NOMO-1 treated with DMSO at 0.1 percent for 48 hours (cell line): ENCODE data around the gene NT5DC3.
"Not testable (repeated sequence)": the region's sequence is repeated elsewhere in the genome, so short reads cannot be mapped to it uniquely, and the experiment has no call there.

Experiments used
- DNase-seq: peaks from one replicate; lab custom pipeline; 2025; ENCODE audit not compliant: unreplicated experiment; lab: John Stamatoyannopoulos, UW

Gene NT5DC3

GRCh38 chr12:103855896-103856657, 15.0 kb upstream of the NT5DC3 start:
- DNase-seq: no peak

DNA sequence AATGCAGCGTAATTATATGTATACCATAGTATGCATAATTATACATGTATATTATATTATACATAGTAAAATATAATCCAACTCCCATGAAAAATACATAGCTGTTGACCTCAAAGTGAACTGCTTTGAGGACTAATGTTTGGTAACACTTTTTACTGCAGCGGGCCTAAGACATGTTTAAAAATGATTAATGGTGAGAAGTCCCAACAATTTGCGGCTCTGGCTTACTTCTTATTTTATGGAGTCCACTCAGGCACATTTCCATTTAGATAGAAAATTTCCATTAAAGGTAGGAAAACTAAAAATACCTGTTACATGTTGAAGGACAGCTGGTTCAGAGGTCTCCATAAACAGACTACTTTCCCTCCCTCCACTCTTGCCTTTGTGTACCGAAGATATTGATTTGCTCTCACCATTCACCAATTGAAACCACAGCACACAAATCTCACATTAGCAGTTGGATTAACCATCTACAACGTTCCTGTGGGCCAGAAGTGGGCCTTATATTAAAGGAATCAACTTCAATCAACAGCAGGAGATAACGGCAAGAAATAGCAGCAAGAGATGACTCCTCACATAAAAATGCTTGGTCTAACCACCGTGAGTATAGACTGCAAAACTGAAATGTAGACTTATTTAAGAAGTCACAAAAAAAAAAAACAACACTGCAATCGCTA, 14.1 kb upstream of the NT5DC3 start:
- DNase-seq: no peak

DNA sequence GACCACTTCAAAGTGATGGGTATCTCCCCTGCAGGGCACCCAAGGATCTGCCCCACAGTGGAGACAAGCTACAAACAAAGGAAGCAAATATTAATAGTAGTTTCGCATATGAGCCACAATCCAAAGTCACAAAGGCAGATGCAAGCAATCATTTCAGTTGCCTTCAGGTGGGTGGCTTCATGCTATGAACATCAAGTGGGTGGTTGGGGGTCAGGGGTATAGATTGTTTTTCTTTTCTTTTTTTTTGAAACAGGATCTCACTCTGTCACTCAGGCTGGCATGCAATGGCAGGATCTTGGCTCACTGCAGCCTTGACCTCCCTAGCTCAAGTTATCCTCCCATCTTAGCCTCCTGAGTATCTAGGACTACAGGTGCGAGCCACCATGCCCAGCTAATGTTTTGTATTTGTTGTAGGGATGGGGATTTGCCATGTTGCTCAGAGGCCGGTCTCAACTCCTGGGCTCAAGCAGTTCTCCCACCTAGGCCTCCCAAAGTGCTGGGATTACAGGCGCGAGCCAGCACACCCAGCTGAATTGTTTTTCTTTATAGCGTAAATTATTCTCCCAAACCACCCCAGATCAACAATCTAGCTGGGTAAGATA, 13.4 kb upstream of the NT5DC3 start:
- no peak for DNase-seq

- DNase-seq: no peak
Observed at GRCh38 chr12:103852498-103852997, 11.5 kb upstream of the NT5DC3 start.

GRCh38 chr12:103851127-103851526, 10.1 kb upstream of the NT5DC3 start:
- DNase-seq: no peak

DNA sequence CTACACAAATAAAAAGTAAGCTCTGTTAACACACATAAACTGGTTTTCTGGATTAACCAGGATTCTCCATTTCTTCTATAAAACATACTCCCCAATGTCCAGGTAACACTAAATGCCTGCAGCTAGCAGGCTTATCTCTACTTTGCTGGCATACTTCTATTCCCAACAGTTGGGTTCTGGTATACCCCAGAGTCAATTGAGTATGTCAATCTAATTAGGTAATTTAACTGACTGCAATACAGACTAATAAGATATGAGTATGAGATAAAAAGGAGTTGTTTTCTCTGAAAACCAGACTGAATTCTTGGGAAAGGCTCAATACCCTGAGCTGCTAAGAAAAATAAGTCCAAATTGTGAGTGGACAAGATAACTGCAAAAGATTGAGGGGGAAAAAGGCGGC, 9.4 kb upstream of the NT5DC3 start:
- DNase-seq: no peak

DNA sequence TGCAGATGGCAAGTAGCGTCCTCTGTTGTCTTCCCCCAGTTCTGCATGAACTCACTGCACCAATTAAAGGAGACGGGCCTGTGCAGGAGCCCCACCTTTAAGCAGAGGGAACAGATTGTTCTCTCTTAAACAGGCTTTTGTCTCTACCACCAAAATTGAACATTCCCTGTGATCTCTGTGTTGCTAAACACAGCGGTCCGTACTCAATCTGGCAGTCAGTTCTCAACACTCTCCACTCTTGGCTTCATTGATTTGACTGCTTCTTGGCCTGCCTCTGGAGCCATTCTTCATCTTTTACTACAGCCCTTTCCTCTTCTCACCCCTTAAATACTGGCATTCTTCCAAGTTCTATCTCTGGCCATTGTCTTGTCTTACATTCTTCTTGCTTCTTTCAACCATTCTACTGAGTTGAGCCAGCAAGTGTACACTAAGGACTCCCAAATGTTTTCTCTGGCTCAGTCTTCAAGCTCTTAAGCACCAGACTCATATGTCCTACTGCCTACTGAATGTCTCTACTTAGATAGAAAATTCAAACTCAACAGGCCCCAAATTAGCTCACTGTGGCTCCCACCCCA, 8.0 kb upstream of the NT5DC3 start:
- DNase-seq: no peak

DNA sequence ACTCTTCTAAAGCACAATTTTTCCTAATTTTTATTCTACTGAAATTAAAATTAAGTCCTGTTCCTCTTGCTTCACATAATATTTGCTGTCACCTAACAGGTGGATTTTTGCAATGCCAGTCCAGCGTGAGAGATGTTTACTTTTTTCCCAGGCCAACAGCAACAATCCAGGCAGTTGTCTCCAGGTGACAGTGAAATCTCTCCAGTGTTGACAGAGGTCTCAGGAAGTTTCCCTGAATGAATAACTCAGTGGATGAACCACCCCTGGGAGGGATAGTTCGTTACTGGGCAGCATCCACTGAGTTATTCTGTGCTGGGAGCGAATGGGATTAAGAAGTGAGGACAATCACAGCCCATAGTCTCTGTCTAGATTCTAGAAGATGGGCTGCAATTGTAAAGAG, 7.1 kb upstream of the NT5DC3 start:
- DNase-seq: no peak

DNA sequence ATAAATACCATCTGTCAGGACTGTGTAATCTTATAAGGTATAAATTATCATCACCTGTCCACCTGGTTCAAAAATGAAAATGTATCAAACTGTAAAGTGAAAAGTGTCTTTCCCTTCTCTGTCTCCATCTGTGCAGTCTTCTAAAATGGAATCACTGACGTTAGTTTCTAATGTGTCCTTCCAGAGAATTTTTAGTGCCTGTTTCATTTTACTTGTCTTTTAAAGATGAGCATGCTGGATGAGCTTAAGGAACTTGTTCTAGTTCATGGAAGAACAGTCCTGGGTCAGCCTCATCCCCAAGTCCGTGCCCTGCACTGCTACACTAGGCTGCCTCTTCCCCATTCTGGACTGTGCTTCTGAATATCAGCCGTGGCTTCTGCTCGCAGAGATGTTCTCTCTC, 5.4 kb upstream of the NT5DC3 start:
- no peak for DNase-seq

DNA sequence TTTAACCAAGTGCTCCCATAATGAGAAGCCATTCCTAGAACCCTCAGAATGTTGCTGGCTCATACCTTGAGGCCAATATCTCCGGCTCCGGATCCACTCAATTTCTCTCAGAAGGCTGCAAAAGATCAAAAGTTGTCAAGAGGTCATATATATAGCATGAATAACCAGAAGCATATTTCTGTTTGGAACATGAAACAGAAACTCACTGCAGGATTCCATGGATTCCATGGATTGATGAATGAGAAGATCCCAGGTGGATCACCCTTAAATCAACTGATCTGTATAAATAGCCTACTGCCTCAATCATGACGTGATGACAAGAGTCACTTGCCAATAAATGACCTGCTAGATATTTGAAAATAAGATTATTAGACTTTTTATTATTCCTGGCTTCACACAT, 3.3 kb upstream of the NT5DC3 start:
- no peak for DNase-seq

DNA sequence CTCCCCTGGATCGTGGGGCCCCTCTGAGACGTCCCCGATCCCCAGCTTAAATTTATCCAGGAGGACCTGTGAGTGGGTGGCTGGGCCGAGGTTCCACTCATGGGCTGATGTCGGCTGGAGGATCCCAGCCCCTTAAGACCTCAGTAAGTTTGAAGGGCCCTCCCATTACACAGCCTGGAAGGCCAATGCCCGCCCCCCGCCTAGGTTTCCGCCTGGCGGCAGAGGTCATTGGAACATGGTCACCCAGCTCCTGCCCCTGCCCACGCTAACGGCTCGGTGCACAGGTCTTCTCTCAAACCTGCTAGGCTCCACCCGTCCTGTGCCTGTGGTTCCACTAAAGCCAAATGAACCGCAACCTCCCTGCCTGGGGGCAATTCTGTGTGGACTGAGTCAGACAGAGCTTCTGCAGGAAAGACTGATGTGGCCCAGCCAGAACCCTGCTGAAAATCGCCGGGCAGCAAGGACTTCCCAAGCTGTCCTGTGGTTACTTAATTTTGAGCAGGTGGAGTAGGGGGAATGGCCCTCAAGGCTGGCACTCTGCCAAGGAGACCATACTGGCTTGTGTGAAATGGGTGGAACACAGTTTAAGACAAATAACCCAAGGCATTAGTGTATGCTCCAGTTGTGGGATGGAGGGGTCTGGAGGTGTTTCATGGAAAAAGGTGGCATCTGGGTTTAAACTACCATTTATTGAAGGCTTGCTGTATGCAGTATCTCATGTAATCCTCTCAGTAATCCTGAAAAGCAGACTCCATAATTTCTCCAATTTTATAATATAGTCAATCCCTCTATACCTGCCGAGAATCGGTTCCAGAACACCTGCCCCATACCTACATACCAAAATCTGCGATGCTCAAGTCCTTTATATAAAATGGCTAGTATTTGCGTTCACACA, 903 bp upstream of the NT5DC3 start:
- peak; percentile 63 for DNase-seq

DNA sequence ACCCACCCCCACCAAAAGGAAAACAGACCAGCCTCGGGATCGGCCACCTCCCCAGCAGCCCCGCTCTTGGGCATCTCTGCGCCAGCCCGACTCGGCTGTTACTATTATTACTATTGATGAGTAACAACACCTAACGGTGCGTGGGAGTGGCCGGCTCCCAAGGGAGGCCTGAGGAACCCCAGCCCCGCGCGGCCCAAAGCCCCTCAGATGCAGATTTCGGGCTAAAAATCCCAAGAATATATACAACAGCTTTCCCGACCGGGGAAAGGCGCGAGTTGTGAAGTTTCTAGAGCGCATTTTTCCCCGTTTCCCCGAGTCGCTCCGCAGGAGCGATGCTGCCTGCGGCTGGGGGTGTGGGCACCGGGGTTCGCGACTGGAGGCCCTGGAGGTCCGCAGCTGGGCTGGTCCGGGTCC, 565 bp downstream of the NT5DC3 start:
- DNase-seq: no peak

DNA sequence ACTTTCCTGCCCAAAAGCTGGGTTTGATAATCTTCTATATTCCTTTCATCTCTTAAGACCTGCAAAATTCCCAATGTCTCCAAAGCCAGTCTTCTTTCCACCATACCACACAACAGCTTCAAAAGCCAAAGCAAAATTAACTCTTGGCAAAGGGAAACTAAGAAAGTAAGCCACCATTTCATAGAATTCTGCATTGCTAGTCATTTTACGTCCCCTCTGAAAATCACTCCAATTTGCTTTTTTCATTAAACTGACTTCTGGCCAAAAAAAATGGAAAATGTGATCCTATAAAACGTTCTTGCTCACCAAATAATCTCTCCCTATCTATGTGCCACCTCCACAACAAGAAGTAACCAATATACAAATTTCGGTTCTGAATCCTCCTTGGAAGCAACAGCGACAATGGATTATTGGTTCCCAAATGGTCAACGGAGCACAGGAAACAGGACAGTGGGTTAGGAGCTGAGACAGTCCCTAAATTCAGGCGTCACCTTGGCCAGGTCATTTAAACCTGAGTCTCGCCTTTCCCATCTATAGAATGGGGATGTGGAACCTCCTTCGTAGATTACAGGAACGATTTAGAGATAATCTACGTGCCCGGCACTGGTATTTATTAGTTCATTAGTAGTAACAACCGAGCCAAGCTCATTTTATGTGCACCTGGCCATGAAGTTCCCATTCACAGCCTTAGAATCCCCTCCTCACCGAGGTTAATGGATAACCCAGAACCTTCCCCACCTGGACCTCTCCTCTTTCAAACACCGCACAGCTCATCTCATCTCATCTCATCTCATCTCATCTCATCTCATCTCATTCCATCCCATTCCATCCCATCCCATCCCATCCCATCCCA, 1.2 kb downstream of the NT5DC3 start:
- no peak for DNase-seq

DNA sequence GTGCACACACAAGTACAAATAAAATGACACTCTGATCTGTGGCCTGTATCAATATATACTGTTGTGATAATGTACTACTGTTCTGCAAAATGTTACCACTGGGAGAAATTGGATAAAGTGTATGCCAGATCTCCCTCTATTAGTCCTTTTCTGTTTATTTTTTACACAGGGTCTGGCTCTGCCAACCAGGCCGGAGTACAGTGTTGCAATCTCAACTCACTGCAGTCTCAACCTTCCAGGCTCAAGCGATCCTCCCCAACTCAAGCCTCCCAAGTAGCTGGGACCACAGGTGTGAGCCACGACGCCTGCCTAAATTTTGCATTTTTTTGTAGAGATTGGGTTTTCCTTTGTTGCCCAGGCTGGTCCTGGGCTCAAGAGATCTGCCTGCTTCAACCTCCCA, 1.9 kb downstream of the NT5DC3 start:
- DNase-seq: no peak

DNA sequence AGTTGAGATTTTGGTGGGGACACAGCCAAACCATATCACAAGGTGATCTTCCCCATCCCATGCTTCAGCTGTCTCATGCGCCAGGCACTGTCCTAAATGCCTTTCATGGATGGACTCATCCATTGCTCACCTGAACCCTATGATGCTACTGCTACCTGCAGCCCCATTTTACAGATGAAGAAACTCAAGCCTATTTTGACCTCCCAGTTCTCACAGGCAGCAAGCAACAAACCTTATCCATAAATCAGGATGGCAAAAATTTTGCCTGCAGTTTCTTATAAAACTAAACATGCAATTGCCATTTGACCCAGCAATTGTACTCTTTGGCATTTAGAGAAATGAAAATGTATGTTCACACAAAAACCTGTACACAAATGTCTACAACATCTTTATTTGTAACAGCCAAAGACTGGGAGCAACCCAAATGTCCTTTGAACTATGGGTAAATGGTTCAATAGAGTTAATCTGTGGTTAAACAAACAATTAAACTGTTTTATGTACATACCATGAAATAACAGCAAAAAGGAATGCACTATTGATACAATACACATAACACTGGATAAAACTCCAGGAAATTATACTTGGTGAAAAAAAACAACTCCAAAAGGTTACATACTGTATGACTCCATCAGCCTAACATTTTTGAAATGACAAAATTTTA, 2.6 kb downstream of the NT5DC3 start:
- DNase-seq: no peak

DNA sequence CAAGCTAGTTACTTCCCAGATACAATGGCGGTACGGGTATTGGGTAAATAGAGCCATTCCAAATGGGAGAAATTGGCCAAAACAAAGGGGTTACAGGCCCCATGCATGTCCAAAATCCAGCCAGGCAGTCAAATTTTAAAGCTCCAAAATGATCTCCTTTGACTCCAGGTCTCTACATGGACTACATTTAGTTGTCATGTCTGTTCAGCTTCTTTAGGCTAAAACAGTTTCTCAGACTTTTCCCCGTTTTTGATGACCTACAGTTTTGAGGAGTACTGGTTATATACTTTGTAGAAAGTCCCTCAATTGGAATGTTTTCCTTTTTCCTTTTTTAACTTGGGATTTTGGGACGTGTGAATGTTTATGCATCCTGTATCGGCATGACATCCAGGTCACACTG, 4.7 kb downstream of the NT5DC3 start:
- no peak for DNase-seq

DNA sequence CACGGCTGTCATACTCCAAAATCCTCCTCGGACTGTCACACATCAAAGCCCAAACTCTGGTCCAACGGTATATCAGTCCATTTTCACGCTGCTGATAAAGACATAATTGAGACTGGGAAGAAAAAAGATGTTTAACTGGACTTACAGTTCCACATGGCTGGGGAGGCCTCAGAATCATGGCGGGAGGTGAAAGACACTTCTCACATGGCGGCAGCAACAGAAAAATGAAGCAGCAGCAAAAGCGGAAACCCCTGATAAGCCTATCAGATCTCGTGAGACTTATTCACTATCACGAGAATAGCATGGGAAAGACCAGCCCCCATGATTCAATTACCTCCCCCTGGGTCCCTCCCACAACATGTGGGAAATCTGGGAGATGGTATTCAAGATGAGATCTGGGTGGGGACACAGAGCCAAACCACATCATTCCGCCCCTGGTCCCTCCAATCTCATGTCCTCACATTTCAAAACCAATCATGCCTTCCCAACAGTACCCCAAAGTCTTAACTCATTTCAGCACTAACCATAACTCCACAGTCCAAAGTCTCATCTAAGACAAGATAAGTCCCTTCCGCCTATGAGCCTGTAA, 5.2 kb downstream of the NT5DC3 start:
- DNase-seq: not testable (repeated sequence)

DNA sequence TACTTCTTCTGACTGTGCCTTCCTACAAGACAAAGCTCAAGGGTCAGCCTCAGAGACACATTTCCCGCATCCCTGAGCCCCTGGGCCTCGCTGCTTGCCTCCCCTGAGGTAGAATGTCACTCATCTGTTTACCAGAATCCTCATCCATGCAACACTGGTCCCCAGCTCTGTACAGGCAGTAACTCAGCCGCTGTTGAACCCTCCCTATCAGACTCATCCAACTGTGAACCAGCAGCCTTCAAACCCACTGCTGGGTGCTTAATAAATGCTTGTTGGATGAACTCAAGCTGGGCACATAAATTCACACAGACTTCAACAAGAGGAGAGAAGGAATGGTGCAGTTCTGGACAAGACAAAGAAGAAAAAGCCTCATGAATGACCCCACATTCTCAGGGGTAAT, 6.1 kb downstream of the NT5DC3 start:
- no peak for DNase-seq

DNA sequence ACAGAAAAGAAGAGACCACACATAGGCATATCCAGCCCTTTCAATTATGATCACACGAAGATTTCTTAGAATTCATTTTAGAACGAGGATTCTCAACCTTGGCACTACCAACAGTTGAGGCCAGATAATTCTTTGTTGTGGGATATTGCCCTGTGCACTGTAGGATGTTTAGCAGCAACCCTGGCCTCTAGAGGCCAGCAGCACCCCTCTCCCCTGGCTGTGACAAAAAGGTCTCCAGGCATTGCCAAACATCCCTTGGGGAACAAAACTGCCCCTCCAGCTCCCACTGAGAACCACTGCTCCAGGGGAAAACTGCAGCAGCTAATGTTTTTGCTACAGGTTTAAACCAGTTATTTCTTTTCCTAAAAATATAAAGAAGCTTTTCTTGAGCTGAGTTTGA, 7.1 kb downstream of the NT5DC3 start:
- DNase-seq: no peak
